Measurements from ENCODE around the gene APOBR.
"Not testable (repeated sequence)": the region's sequence is repeated elsewhere in the genome, so short reads cannot be mapped to it uniquely, and the experiment has no call there.

APOBR gene

GRCh38 chr16:28526201-28527099 is 32.0 kb downstream of the APOBR start:
- DNase-seq (ENCODE audit: extremely low spot score) = no peak
- ChIA-PET POLR2A (no interaction called here), CTCF (no interaction called here)
- TF ChIP-seq CTBP1 (IDR thresholded peaks at IDR 0.05; ENCODE audit: borderline replicate concordance) (no peak), HDGF (IDR thresholded peaks at IDR 0.05; ENCODE audit: borderline replicate concordance) (no peak), SUZ12 (IDR thresholded peaks at IDR 0.05) (no peak), ARNT (IDR thresholded peaks at IDR 0.05) (no peak), SP1 (IDR thresholded peaks at IDR 0.05) (no peak), TARDBP (IDR thresholded peaks at IDR 0.05) (no peak), FOXK2 (IDR thresholded peaks at IDR 0.05) (no peak), FOXA1 (IDR thresholded peaks at IDR 0.05) (no peak), ELF4 (IDR thresholded peaks at IDR 0.05) (no peak), BHLHE40 (IDR thresholded peaks at IDR 0.05; ENCODE audit: borderline replicate concordance) (no peak), LEF1 (IDR thresholded peaks at IDR 0.05; ENCODE audit: borderline replicate concordance) (no peak), FOXM1 (IDR thresholded peaks at IDR 0.05; ENCODE audit: borderline replicate concordance) (no peak), ZNF384 (IDR thresholded peaks at IDR 0.05) (no peak), NFRKB (IDR thresholded peaks at IDR 0.05) (no peak), L3MBTL2 (conservative IDR thresholded peaks at IDR 0.05) (no peak), PKNOX1 (IDR thresholded peaks at IDR 0.05) (no peak)

GRCh38 chr16:28527100-28527785 is 32.8 kb downstream of the APOBR start:
- DNase-seq (ENCODE audit: extremely low spot score); CTCF ChIA-PET; POLR2A ChIA-PET: not testable (repeated sequence)

DNA sequence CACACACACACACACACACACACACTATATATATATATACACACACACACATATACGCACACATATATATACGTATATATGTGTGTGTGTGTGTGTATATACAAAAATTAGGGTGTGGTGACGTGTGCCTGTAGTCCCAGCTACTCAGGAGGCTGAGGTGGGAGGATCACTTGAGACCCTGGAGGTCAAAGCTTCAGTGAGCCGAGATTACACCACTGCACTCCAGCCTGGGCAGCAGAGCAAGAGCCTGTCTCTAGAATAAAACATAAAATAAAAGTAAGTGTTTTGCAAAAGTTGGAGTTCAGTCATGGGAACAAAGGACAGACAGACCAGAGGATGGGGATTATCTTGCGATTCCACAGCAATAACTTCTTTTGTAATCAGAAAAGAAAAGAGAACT is 33.5 kb downstream of the APOBR start:
- CTCF ChIA-PET = no interaction called here
- DNase-seq (ENCODE audit: extremely low spot score) = no peak
- POLR2A ChIA-PET = no interaction called here
- TF ChIP-seq TARDBP (IDR thresholded peaks at IDR 0.05) = no peak
- no peak for TF ChIP-seq PKNOX1 (IDR thresholded peaks at IDR 0.05)
- no peak for TF ChIP-seq ELF4 (IDR thresholded peaks at IDR 0.05)
- no peak for TF ChIP-seq CTBP1 (IDR thresholded peaks at IDR 0.05; ENCODE audit: borderline replicate concordance)
- TF ChIP-seq NFRKB (IDR thresholded peaks at IDR 0.05) = no peak
- TF ChIP-seq SP1 (IDR thresholded peaks at IDR 0.05) = no peak
- TF ChIP-seq ZNF384 (IDR thresholded peaks at IDR 0.05) = no peak
- no peak for TF ChIP-seq FOXA1 (IDR thresholded peaks at IDR 0.05)
- TF ChIP-seq FOXM1 (IDR thresholded peaks at IDR 0.05; ENCODE audit: borderline replicate concordance) = no peak
- no peak for TF ChIP-seq ARNT (IDR thresholded peaks at IDR 0.05)
- TF ChIP-seq BHLHE40 (IDR thresholded peaks at IDR 0.05; ENCODE audit: borderline replicate concordance) = no peak
- TF ChIP-seq FOXK2 (IDR thresholded peaks at IDR 0.05) = no peak
- TF ChIP-seq L3MBTL2 (conservative IDR thresholded peaks at IDR 0.05) = no peak
- TF ChIP-seq HDGF (IDR thresholded peaks at IDR 0.05; ENCODE audit: borderline replicate concordance) = no peak
- TF ChIP-seq SUZ12 (IDR thresholded peaks at IDR 0.05) = no peak
- no peak for TF ChIP-seq LEF1 (IDR thresholded peaks at IDR 0.05; ENCODE audit: borderline replicate concordance)

DNA sequence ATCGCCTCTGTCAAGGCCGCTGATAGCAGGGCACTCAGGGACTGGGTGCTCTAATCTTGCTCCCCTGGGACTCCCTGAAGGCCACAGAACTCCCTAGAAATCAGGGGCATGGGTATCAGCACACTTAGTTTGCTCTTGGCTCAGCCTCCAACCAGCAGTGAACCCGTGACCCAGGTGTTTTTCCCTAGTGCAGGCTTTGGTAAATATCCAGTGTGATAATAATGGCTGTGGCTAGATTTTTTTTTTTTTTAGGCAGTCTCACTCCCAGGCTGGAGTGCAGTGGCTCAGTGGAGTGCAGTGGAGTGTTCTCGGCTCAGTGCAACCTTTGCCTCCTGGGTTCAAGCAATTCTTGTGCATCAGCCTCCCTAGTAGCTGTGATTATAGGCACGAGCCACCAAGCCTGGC is 34.0 kb downstream of the APOBR start:
- no peak for TF ChIP-seq TARDBP (IDR thresholded peaks at IDR 0.05)
- no peak for TF ChIP-seq ZNF384 (IDR thresholded peaks at IDR 0.05)
- no peak for TF ChIP-seq SP1 (IDR thresholded peaks at IDR 0.05)
- TF ChIP-seq ARNT (IDR thresholded peaks at IDR 0.05) = no peak
- TF ChIP-seq SUZ12 (IDR thresholded peaks at IDR 0.05) = no peak
- no peak for TF ChIP-seq CTBP1 (IDR thresholded peaks at IDR 0.05; ENCODE audit: borderline replicate concordance)
- no peak for TF ChIP-seq PKNOX1 (IDR thresholded peaks at IDR 0.05)
- TF ChIP-seq HDGF (IDR thresholded peaks at IDR 0.05; ENCODE audit: borderline replicate concordance) = no peak
- TF ChIP-seq L3MBTL2 (conservative IDR thresholded peaks at IDR 0.05) = no peak
- TF ChIP-seq ELF4 (IDR thresholded peaks at IDR 0.05) = no peak
- no peak for TF ChIP-seq BHLHE40 (IDR thresholded peaks at IDR 0.05; ENCODE audit: borderline replicate concordance)
- ChIA-PET POLR2A (no interaction called here), CTCF (no interaction called here)
- DNase-seq (ENCODE audit: extremely low spot score) = no peak

GRCh38 chr16:28529124-28529523 is 34.7 kb downstream of the APOBR start:
- POLR2A ChIA-PET = no interaction called here
- CTCF ChIA-PET = no interaction called here
- no peak for DNase-seq (ENCODE audit: extremely low spot score)
- TF ChIP-seq FOXA1 (IDR thresholded peaks at IDR 0.05) (no peak), PKNOX1 (IDR thresholded peaks at IDR 0.05) (no peak), FOXK2 (IDR thresholded peaks at IDR 0.05) (no peak), ELF4 (IDR thresholded peaks at IDR 0.05) (no peak), NFRKB (IDR thresholded peaks at IDR 0.05) (no peak), LEF1 (IDR thresholded peaks at IDR 0.05; ENCODE audit: borderline replicate concordance) (no peak), BHLHE40 (IDR thresholded peaks at IDR 0.05; ENCODE audit: borderline replicate concordance) (no peak), SUZ12 (IDR thresholded peaks at IDR 0.05) (no peak), ARNT (IDR thresholded peaks at IDR 0.05) (no peak), CTBP1 (IDR thresholded peaks at IDR 0.05; ENCODE audit: borderline replicate concordance) (no peak), ZNF384 (IDR thresholded peaks at IDR 0.05) (no peak), TARDBP (IDR thresholded peaks at IDR 0.05) (no peak)
